Left ventricle myocardium inferior (tissue), 1 donor: ENCODE results near the gene SURF4. TPM values are rescaled to one million over a fixed set of nuclear protein-coding genes. Genes with fewer than 3 reads are reported as not detected.
A peak's percentile ranks its signal among the peaks of the same experiment; 100 is the strongest.

Source experiments
- DNase-seq: peaks from one replicate; pipeline ENCODE4 v3.0.0-alpha.2; 2020
- H3K27ac ChIP-seq: fragments of 200-600 bp; replicated peaks from 2 replicates; pipeline ENCODE4 v1.8.0; 2021
- H3K27me3 ChIP-seq: fragments of 200-600 bp; 2 replicates; pipeline ENCODE4 v1.8.0; 2021; ENCODE audit warnings: low read depth
- H3K36me3 ChIP-seq: fragments of 200-600 bp; 2 replicates; pipeline ENCODE4 v1.8.0; 2021
- H3K4me1 ChIP-seq: fragments of 200-600 bp; 2 replicates; pipeline ENCODE4 v1.8.0; 2021
- H3K4me3 ChIP-seq: fragments of 200-600 bp; 2 replicates; pipeline ENCODE4 v1.8.0; 2021; ENCODE audit warnings: mild to moderate bottlenecking, moderate library complexity
- H3K9me3 ChIP-seq: fragments of 200-600 bp; replicated peaks from 2 replicates; pipeline ENCODE4 v1.8.0; 2021
- intact Hi-C: fragments of 100-400 bp; cut with micrococcal nuclease; formaldehyde crosslinking; loops from one replicate; pipeline ENCODE4 v1.11.0; 2022
- total RNA-seq: library from RNA; stranded (reverse); fragmentation: NEBNext Ultra II Directional; extraction: Animal tissue kit (Norgen Biotek cat#: 25700); gene quantifications from one replicate; pipeline ENCODE4 v1.2.1, GENCODE V29; 2021
- TF ChIP-seq, protein P1 (sequence below): fragments of 200-600 bp; IDR thresholded peaks from 2 replicates; pipeline ENCODE4 v1.8.0; 2021; ENCODE audit warnings: antibody characterized with exemption, mild to moderate bottlenecking, borderline replicate concordance
- donor health status: DM: no; HTN: yes; CAD: no; lungs with severe emphysema.

SURF4 gene
- total RNA-seq, 1 donor from 2014 or later: 61.9 TPM

DNA sequence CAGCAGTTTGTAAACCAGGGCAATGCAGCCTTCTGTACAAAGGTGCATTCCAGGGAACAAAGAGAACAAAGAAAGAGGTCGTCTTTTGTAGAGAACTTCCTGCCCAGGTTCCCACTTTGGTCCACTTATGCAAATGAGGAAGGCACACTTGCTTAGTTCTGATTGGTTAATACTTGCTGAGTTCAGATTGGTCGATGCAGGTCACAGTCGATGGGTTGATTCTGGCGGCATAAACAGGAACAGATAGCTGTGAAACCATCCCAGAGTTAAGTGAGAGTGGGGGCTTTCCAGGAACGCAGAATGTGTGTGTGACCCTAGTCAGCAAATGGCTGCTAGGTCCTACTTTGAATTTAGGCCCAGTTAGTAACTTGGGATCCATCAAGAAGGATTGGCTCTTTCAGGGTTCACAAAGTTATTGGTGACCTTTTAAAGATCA lies 44.5 kb upstream of the SURF4 start:
- peaks cover 33% of the 10 kb centered on the region for H3K4me1 ChIP-seq
- DNase-seq: no peak
- TF ChIP-seq, protein P1, sequence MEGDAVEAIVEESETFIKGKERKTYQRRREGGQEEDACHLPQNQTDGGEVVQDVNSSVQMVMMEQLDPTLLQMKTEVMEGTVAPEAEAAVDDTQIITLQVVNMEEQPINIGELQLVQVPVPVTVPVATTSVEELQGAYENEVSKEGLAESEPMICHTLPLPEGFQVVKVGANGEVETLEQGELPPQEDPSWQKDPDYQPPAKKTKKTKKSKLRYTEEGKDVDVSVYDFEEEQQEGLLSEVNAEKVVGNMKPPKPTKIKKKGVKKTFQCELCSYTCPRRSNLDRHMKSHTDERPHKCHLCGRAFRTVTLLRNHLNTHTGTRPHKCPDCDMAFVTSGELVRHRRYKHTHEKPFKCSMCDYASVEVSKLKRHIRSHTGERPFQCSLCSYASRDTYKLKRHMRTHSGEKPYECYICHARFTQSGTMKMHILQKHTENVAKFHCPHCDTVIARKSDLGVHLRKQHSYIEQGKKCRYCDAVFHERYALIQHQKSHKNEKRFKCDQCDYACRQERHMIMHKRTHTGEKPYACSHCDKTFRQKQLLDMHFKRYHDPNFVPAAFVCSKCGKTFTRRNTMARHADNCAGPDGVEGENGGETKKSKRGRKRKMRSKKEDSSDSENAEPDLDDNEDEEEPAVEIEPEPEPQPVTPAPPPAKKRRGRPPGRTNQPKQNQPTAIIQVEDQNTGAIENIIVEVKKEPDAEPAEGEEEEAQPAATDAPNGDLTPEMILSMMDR: no peak
- no peak overlapping the region for H3K27ac ChIP-seq
- H3K9me3 ChIP-seq: no peaks in the 10 kb centered on the region
- intact Hi-C loops: no loop called here
- no peak overlapping the region for H3K4me3 ChIP-seq
- H3K27me3 ChIP-seq: peaks cover 6% of the 10 kb centered on the region
- peaks cover 1% of the 10 kb centered on the region for H3K36me3 ChIP-seq

DNA sequence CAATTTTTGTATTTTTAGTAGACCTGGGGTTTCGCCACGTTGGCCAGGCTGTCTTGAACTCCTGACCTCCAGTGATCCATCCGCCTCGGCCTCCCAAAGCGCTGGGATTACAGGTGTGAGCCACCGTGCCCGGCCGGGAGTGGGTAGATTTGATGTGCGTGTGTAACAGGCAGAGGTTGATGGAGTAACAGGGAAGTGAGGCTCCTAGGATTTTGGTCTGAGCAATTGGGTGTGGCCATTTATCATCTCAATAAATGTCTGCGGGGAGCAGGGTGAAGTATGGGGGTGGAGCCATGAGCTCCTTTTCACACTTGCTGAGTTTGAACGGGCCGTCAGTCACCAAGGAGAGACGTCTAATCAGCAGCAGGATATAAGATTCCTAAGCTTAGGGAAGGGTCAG lies 43.1 kb upstream of the SURF4 start:
- H3K27me3 ChIP-seq: no peaks in the 10 kb centered on the region
- H3K9me3 ChIP-seq: no peaks in the 10 kb centered on the region
- peaks cover 15% of the 10 kb centered on the region for H3K36me3 ChIP-seq
- H3K27ac ChIP-seq: no peak overlapping the region
- TF ChIP-seq, protein P1: no peak
- intact Hi-C loops: no loop called here
- H3K4me3 ChIP-seq: peak overlapping the region; percentile 98
- no peak for DNase-seq
- peaks cover 36% of the 10 kb centered on the region for H3K4me1 ChIP-seq

DNA sequence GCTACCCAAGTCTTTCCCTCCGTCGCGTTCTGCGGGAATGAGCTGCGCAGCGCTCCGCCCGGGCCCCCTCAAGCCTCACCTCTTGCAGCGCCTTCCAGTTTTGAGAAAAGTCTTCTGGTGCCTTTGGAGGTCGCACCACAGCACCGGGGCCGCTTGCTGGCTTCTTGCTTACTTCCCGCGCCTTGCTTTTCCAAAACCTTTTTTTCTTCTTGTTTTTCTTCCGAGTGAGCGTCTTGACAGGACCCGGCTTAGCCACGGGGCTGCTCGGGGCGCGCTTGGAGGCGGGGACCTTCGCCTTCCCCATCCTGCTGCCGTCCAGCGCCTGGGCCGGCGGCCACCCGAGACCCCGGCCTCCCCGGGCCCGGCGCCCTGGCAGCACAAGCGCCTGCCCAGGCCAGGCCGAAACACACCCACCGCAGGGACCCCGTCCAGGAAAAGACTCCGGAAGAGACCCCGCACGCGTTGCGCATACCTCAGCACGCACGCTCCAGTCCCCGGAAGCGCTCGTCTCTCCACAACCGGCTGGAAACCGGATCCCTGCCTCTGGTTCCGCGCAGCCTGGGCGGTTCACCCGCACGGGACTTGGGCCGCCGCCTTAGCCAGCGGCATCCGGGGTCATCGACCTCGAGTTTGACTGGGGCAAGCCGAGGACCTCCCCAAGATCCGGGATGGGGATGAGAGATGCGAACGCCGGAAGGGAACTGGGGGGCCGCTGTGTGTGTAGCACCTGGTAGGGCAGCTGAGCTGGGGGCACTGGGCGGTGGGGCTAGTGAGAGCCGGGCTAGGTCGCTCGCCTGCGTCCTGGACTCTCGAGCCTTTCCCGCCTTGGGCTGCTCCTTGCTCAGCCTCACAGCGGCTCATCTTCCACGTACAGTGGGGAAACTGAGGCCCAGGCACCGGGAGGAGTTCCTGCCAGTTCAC lies 41.9 kb upstream of the SURF4 start, which contains the start of gene REXO4:
REXO4 (minus strand) TSS at position 470 of the 921 bp plus-strand sequence; CDS start at position 304, 166 bp downstream.
- Histone ChIP-seq H3K9me3 (no peaks in the 10 kb centered on the region), H3K4me1 (peaks cover 36% of the 10 kb centered on the region), H3K27me3 (no peaks in the 10 kb centered on the region), H3K4me3 (peak within 1 kb of the TSS; percentile 98), H3K27ac (peak within 1 kb of the TSS; percentile 92), H3K36me3 (peaks cover 27% of the 10 kb centered on the region)
- TF ChIP-seq, protein P1: no peak
- intact Hi-C loops: no loop called here
- peak; percentile 80 for DNase-seq

DNA sequence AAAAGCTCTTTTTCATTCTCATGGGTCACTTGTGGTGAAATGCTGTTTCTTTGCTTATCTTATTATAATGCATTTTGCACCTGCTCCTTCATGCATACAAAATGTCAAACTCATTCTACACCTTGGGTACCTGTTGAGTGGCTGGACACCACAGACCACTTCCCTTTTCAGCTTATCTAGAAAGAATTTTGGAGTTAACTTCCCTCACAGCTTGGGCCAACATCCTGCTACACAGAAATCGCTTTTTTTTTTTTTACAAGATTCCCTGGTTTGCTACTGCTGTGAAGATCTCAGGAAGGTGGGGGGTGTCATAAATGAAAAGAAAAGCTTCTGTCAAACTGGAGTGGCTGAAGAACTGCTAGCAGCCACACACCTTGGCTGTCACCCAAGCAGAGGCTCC lies 39.3 kb upstream of the SURF4 start:
- no peaks in the 10 kb centered on the region for H3K27me3 ChIP-seq
- intact Hi-C loops: no loop called here
- no peaks in the 10 kb centered on the region for H3K9me3 ChIP-seq
- H3K27ac ChIP-seq: no peak overlapping the region
- TF ChIP-seq, protein P1: no peak
- H3K4me1 ChIP-seq: peaks cover 36% of the 10 kb centered on the region
- peaks cover 54% of the 10 kb centered on the region for H3K36me3 ChIP-seq
- H3K4me3 ChIP-seq: no peak overlapping the region
- no peak for DNase-seq

DNA sequence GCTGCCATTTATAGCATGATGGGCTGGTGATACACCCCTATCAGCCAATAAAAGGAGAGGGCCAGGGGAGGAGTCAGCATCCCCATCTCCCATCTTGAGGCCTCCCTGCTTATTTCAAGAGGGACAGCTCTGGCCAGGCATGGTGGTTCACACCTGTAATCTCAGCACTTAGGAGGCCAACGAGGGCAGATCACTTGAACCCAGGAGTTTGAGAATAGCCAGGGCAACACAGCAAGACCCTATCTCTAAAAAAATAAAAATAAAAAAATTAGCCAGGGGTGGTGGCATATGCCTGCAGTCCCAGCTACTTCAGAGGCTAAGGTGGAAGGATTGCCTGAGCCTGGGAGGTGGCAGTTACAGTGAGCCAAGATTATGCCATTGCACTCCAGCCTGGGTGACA lies 32.2 kb upstream of the SURF4 start:
- peaks cover 13% of the 10 kb centered on the region for H3K4me1 ChIP-seq
- H3K36me3 ChIP-seq: peaks cover 80% of the 10 kb centered on the region
- no peak for DNase-seq
- no peaks in the 10 kb centered on the region for H3K9me3 ChIP-seq
- intact Hi-C loops: loop anchor here (5.0 kb wide), 1 partner anchor 79 kb away; no protein-coding TSS in a partner anchor
- no peak overlapping the region for H3K4me3 ChIP-seq
- H3K27ac ChIP-seq: no peak overlapping the region
- H3K27me3 ChIP-seq: no peaks in the 10 kb centered on the region
- TF ChIP-seq, protein P1: no peak
